ENCODE data around the gene DMD.
"Not testable (repeated sequence)": the region's sequence is repeated elsewhere in the genome, so short reads cannot be mapped to it uniquely, and the experiment has no call there.

Gene DMD

GRCh38 chrX:31665454-31665853, 1545.9 kb downstream of the DMD start:
- DNase-seq = no peak

GRCh38 chrX:31663172-31663571, 1548.2 kb downstream of the DMD start:
- no peak for DNase-seq

- no peak for DNase-seq
Observed at GRCh38 chrX:31661280-31661810, 1550.0 kb downstream of the DMD start.

GRCh38 chrX:31658360-31658759, 1553.0 kb downstream of the DMD start:
- DNase-seq = no peak

GRCh38 chrX:31656013-31656412, 1555.3 kb downstream of the DMD start:
- DNase-seq = no peak

GRCh38 chrX:31653422-31653821, 1557.9 kb downstream of the DMD start:
- no peak for DNase-seq

- DNase-seq = no peak
Observed at GRCh38 chrX:31652650-31653049, 1558.7 kb downstream of the DMD start.

GRCh38 chrX:31649201-31649600, 1562.1 kb downstream of the DMD start:
- no peak for DNase-seq

- DNase-seq = no peak
Observed at GRCh38 chrX:31633349-31633748, 1578.0 kb downstream of the DMD start.

GRCh38 chrX:31629195-31629594, 1582.2 kb downstream of the DMD start:
- no peak for DNase-seq

GRCh38 chrX:31609130-31609529, 1602.2 kb downstream of the DMD start:
- DNase-seq = no peak

GRCh38 chrX:31608638-31609037, 1602.7 kb downstream of the DMD start:
- no peak for DNase-seq

- no peak for DNase-seq
Observed at GRCh38 chrX:31606771-31607170, 1604.6 kb downstream of the DMD start.

GRCh38 chrX:31604629-31605221, 1606.6 kb downstream of the DMD start:
- DNase-seq = no peak

GRCh38 chrX:31603411-31604120, 1607.8 kb downstream of the DMD start:
- no peak for DNase-seq

GRCh38 chrX:31600823-31601222, 1610.5 kb downstream of the DMD start:
- no peak for DNase-seq

- no peak for DNase-seq
Observed at GRCh38 chrX:31593353-31593752, 1618.0 kb downstream of the DMD start.

GRCh38 chrX:31591355-31591754, 1620.0 kb downstream of the DMD start:
- DNase-seq = no peak

- no peak for DNase-seq
Observed at GRCh38 chrX:31590581-31591114, 1620.7 kb downstream of the DMD start.

GRCh38 chrX:31589503-31589902, 1621.8 kb downstream of the DMD start:
- no peak for DNase-seq

- no peak for DNase-seq
Observed at GRCh38 chrX:31588355-31588754, 1623.0 kb downstream of the DMD start.

GRCh38 chrX:31583892-31584291, 1627.5 kb downstream of the DMD start:
- not testable (repeated sequence) for DNase-seq

GRCh38 chrX:31580726-31581125, 1630.6 kb downstream of the DMD start:
- DNase-seq = no peak

- DNase-seq = no peak
Observed at GRCh38 chrX:31580227-31580626, 1631.1 kb downstream of the DMD start.

Measured in CD4-positive, alpha-beta T cell treated with Interleukin-17A for 4 hours (primary cell).